Uterus (tissue), 4 donors: ENCODE data around the gene CADM2. TPM values are rescaled to one million over a fixed set of nuclear protein-coding genes. Genes with fewer than 3 reads are reported as not detected.

Source experiments
- DNase-seq, 2 donors: peaks; one replicate each; pipeline ENCODE4 v3.0.0-alpha.2; 2019 to 2020
- H3K27ac ChIP-seq, 2 donors: fragments of 200-600 bp; sonication (generic); 1 replicate in 1 of 2; 2 replicates in 1 of 2; pipeline ENCODE4 v1.5.1; 2016 to 2018
- H3K27me3 ChIP-seq, 2 donors: fragments of 200-600 bp; sonication (generic); one replicate each; pipeline ENCODE4 v1.5.1; 2018 to 2019; ENCODE audit warnings: control low read depth in 1 of 2
- H3K36me3 ChIP-seq, 2 donors: fragments of 200-600 bp; sonication (generic); one replicate each; pipeline ENCODE4 v1.5.1; 2019; ENCODE audit warnings: control low read depth in 1 of 2
- H3K4me1 ChIP-seq, 2 donors: fragments of 200-600 bp; sonication (generic); one replicate each; pipeline ENCODE4 v1.5.1; 2018 to 2019; ENCODE audit warnings: control low read depth in 1 of 2
- H3K4me3 ChIP-seq, 2 donors: fragments of 200-600 bp; sonication (generic); 1 replicate in 1 of 2; 2 replicates in 1 of 2; pipeline ENCODE4 v1.5.1; 2018 to 2019; ENCODE audit warnings: mild to moderate bottlenecking in 1 of 2
- H3K9me3 ChIP-seq, 2 donors: fragments of 200-600 bp; sonication (generic); one replicate each; pipeline ENCODE4 v1.5.1; 2019; ENCODE audit warnings: control low read depth in 1 of 2
- CTCF ChIP-seq, 4 experiments: fragments of 200-600 bp in 2 of 4; fragments of 450-650 bp in 2 of 4; sonication (generic) in 2 of 4; IDR thresholded peaks; one replicate each; pipeline ENCODE4 v1.5.1; 2016 to 2019; ENCODE audit warnings: antibody characterized with exemption in 4 of 4, mild to moderate bottlenecking in 2 of 4, moderate library complexity in 1 of 4
- POLR2A ChIP-seq, 2 donors: fragments of 450-650 bp; IDR thresholded peaks; one replicate each; pipeline ENCODE4 v1.6.1; 2016; ENCODE audit warnings: antibody characterized with exemption in 2 of 2, mild to moderate bottlenecking in 1 of 2, moderate library complexity in 1 of 2
- intact Hi-C: fragments of 100-400 bp; cut with DNase I; formaldehyde crosslinking; loops from one replicate; pipeline ENCODE4 v1.15.1; 2023; ENCODE audit warnings: low total_unique reads
- total RNA-seq, 4 donors: library from RNA; depleted of rRNA in 3 of 4; stranded (reverse); fragments of >200 nt in 3 of 4; gene quantifications; one replicate each; pipeline versions ENCODE4 v1.1.0 to v1.2.4, GENCODE V29; 2014 to 2023
- donor health status: DM: yes; HTN: yes; CAD: no.

Gene CADM2
- total RNA-seq, 4 donors from 2014 or later, result 0.29 to 6.6 (median 0.85) TPM; not detected in 1

- intact Hi-C loops, result no loop called here
- DNase-seq, result no peak
- no peaks in the 10 kb centered on the region for H3K9me3 ChIP-seq
- no peak overlapping the region for H3K4me3 ChIP-seq
- no peak overlapping the region for H3K27ac ChIP-seq
- no peaks in the 10 kb centered on the region for H3K36me3 ChIP-seq
- H3K4me1 ChIP-seq, result no peaks in the 10 kb centered on the region
- no peaks in the 10 kb centered on the region for H3K27me3 ChIP-seq
- no peak for TF ChIP-seq CTCF (IDR thresholded peaks at IDR 0.05)
- TF ChIP-seq POLR2A (IDR thresholded peaks at IDR 0.05), result no peak
These were observed 32.7 kb downstream of the CADM2 start for GRCh38 chr3:84991422-84991900.

DNA sequence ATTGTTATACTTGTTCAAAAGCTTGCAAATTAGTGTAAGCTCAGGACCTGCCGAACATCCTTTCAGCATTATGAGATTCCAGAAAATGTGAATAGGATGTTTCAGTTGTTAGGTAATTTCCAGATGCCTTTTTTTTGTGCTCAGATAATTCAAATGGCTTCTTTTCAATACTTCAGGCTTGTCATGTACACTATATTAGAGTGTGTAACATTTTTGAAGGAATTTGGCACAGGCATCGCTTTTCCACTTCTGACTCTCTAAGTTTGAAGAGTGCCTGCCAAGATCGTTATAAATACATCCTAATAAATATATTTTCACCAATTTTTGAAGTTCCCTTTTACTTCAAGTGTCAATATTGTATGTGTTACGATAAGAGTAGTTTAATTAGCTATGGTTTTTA, 35.2 kb downstream of the CADM2 start:
- Histone ChIP-seq H3K9me3 (no peaks in the 10 kb centered on the region), H3K4me1 (no peaks in the 10 kb centered on the region), H3K4me3 (no peak overlapping the region), H3K27me3 (no peaks in the 10 kb centered on the region), H3K27ac (no peak overlapping the region), H3K36me3 (no peaks in the 10 kb centered on the region)
- DNase-seq, result no peak
- intact Hi-C loops, result no loop called here
- TF ChIP-seq POLR2A (IDR thresholded peaks at IDR 0.05) (no peak), CTCF (IDR thresholded peaks at IDR 0.05) (no peak)

- no peak for DNase-seq
- Histone ChIP-seq H3K9me3 (no peaks in the 10 kb centered on the region), H3K27me3 (no peaks in the 10 kb centered on the region), H3K36me3 (no peaks in the 10 kb centered on the region), H3K4me3 (no peak overlapping the region), H3K27ac (no peak overlapping the region), H3K4me1 (no peaks in the 10 kb centered on the region)
- no peak for TF ChIP-seq CTCF (IDR thresholded peaks at IDR 0.05)
- no peak for TF ChIP-seq POLR2A (IDR thresholded peaks at IDR 0.05)
- intact Hi-C loops, result no loop called here
These were observed 39.8 kb downstream of the CADM2 start for GRCh38 chr3:84998545-84998944.

DNA sequence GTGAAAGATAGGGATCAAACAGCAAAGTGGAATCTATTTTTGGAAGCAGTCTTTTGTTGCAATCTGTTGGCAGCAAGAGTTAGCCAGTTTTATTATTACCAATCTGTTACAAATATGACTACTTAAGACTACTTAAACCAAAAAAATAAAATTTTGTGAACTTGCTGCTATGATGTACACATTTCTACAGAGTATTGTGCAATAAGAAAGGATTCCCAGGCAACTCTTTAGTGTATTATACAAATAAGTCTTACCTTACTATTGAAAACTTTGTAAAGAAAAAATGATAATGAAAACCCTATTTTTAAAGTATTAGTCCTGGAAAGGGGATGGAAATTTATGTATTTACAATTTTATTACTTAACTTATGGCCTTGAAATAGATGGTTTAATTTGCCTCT, 44.7 kb downstream of the CADM2 start:
- Histone ChIP-seq H3K27me3 (no peaks in the 10 kb centered on the region), H3K4me3 (no peak overlapping the region), H3K9me3 (no peaks in the 10 kb centered on the region), H3K27ac (no peak overlapping the region), H3K36me3 (no peaks in the 10 kb centered on the region), H3K4me1 (no peaks in the 10 kb centered on the region)
- intact Hi-C loops, result no loop called here
- TF ChIP-seq CTCF (IDR thresholded peaks at IDR 0.05) (no peak), POLR2A (IDR thresholded peaks at IDR 0.05) (no peak)
- no peak for DNase-seq

DNA sequence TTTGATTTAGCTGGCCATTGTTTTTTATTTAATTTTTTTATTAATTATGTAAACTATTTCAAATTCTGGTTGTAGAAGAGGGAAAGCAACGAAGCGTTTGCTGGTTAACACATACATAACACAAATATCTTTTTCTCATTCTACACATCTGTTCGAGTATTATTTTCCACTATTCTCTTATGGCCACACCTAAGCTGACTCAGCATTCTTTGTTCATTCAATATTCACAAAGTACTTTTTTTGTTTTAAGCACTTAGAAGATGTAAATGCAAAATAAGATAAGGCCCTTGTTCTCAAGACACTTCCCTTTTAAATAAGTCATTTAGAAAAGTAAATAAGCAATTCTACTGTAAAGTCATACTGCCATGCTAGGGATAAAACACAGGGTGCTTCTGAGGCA, 45.4 kb downstream of the CADM2 start:
- Histone ChIP-seq H3K27ac (no peak overlapping the region), H3K27me3 (no peaks in the 10 kb centered on the region), H3K9me3 (no peaks in the 10 kb centered on the region), H3K4me1 (no peaks in the 10 kb centered on the region), H3K36me3 (no peaks in the 10 kb centered on the region), H3K4me3 (no peak overlapping the region)
- TF ChIP-seq POLR2A (IDR thresholded peaks at IDR 0.05) (no peak), CTCF (IDR thresholded peaks at IDR 0.05) (no peak)
- intact Hi-C loops, result no loop called here
- DNase-seq, result no peak
